A549 (cell line): ENCODE measurements around the gene TMEM91. TPM values are rescaled to one million over a fixed set of nuclear protein-coding genes. Genes with fewer than 3 reads are reported as not detected.
A peak's percentile ranks its signal among the peaks of the same experiment; 100 is the strongest.

Source experiments
- ATAC-seq, 2 experiments: fragments of 200-7000 bp in 1 of 2; fragments of >200 bp in 1 of 2; cut with Nextera tagmentation in 1 of 2; cut with Tn5 transposase in 1 of 2; 3 replicates each; pipeline versions ENCODE4 v1.8.0 to v1.9.1; 2018 to 2020; ENCODE audit warnings: mild to moderate bottlenecking in 1 of 2, moderate library complexity in 1 of 2
- CTCF ChIA-PET: fragments of 300-600 bp; sonication (Branson Sonifier 250); formaldehyde crosslinking; extraction: SDS; loops from one replicate; lab custom pipeline; 2021; ENCODE audit warnings: antibody characterized with exemption, inconsistent platforms; lab: Yijun Ruan, JAX
- POLR2A ChIA-PET: fragments of 350-600 bp; formaldehyde crosslinking; extraction: SDS; loops from one replicate; lab custom pipeline; 2021; ENCODE audit warnings: antibody characterized with exemption, inconsistent platforms; lab: Yijun Ruan, JAX
- DNase-seq, 2 experiments: peaks; one replicate each; pipeline versions ENCODE4 v3.0.0 to v3.0.0-alpha.2; 2011 to 2016; ENCODE audit warnings: low read depth in 1 of 2, low spot score in 1 of 2
- FAIRE-seq: peaks from 2 replicates; lab custom pipeline; 2011; peaks lifted over from hg19 to GRCh38; lab: Jason Lieb, UNC
- H3K27ac ChIP-seq, 2 experiments: fragments of >200 bp; sonication (Bioruptor Twin); formaldehyde crosslinking; 3 replicates each; pipeline ENCODE4 v1.5.1; 2016 to 2017
- H3K4me1 ChIP-seq: fragments of >200 bp; sonication (Bioruptor Twin); formaldehyde crosslinking; 3 replicates; pipeline ENCODE4 v1.6.1; 2016
- H3K4me2 ChIP-seq: fragments of >200 bp; sonication (Bioruptor Twin); formaldehyde crosslinking; 3 replicates; pipeline ENCODE4 v1.6.1; 2016
- H3K4me3 ChIP-seq: fragments of >200 bp; sonication (Bioruptor Twin); formaldehyde crosslinking; 3 replicates; pipeline ENCODE4 v1.5.1; 2016
- H3K9me3 ChIP-seq: fragments of >200 bp; sonication (Bioruptor Twin); formaldehyde crosslinking; 3 replicates; pipeline ENCODE4 v1.6.1; 2016
- BCL3 ChIP-seq: fragments of >200 bp; sonication (Bioruptor Twin); formaldehyde crosslinking; IDR thresholded peaks from 3 replicates; pipeline ENCODE4 v1.6.1; 2016
- CHD4 ChIP-seq: fragments of 200-600 bp; sonication (generic); IDR thresholded peaks from 2 replicates; pipeline ENCODE4 v1.6.1; 2016; ENCODE audit warnings: antibody characterized with exemption, mild to moderate bottlenecking, borderline replicate concordance
- CTCF ChIP-seq: fragments of >200 bp; sonication (Bioruptor Twin); formaldehyde crosslinking; IDR thresholded peaks from 3 replicates; pipeline ENCODE4 v1.5.1; 2016
- E2F6 ChIP-seq: IDR thresholded peaks from 2 replicates; pipeline ENCODE4 v1.6.1; 2012; ENCODE audit warnings: low read depth, borderline replicate concordance
- EHF ChIP-seq: fragments of 250-450 bp; sonication (Bioruptor Pico); IDR thresholded peaks from 2 replicates; pipeline ENCODE4 v1.5.0; 2020; ENCODE audit warnings: mild to moderate bottlenecking
- EP300 ChIP-seq, 2 experiments: fragments of >200 bp; sonication (Bioruptor Twin); formaldehyde crosslinking; IDR thresholded peaks; 2 replicates in 1 of 2; 3 replicates in 1 of 2; pipeline ENCODE4 v1.6.1; 2016 to 2017
- FOSB ChIP-seq: fragments of 250-450 bp; sonication (Bioruptor Pico); IDR thresholded peaks from 2 replicates; pipeline ENCODE4 v1.5.0; 2020; ENCODE audit warnings: mild to moderate bottlenecking, moderate library complexity
- FOSL2 ChIP-seq, 2 experiments: fragments of 450-650 bp in 1 of 2; fragments of >200 bp in 1 of 2; sonication (Bioruptor Twin) in 1 of 2; formaldehyde crosslinking; IDR thresholded peaks; 2 replicates each; pipeline versions ENCODE4 v1.5.0 to v1.6.1; 2016 to 2020; ENCODE audit warnings: mild to moderate bottlenecking in 1 of 2, moderate library complexity in 1 of 2
- FOXS1 ChIP-seq: fragments of 250-450 bp; sonication (Bioruptor Pico); IDR thresholded peaks from 2 replicates; pipeline ENCODE4 v1.5.0; 2020; ENCODE audit warnings: mild to moderate bottlenecking, moderate library complexity
- GATA3 ChIP-seq: IDR thresholded peaks from 2 replicates; pipeline ENCODE4 v1.6.1; 2012; ENCODE audit warnings: borderline replicate concordance
- HEYL ChIP-seq: fragments of 250-450 bp; sonication (Bioruptor Pico); IDR thresholded peaks from 2 replicates; pipeline ENCODE4 v1.8.0; 2021; ENCODE audit warnings: mild to moderate bottlenecking, moderate library complexity
- HOXB5 ChIP-seq: fragments of 250-450 bp; sonication (Bioruptor Pico); IDR thresholded peaks from 2 replicates; pipeline ENCODE4 v1.5.0; 2020; ENCODE audit warnings: mild to moderate bottlenecking, moderate library complexity
- JUN ChIP-seq, 2 experiments: fragments of >200 bp; sonication (Bioruptor Twin); formaldehyde crosslinking; IDR thresholded peaks; 2 replicates in 1 of 2; 3 replicates in 1 of 2; pipeline ENCODE4 v1.6.1; 2016 to 2017
- KDM1A ChIP-seq: fragments of 200-600 bp; sonication (generic); IDR thresholded peaks from 2 replicates; pipeline ENCODE4 v1.6.1; 2016; ENCODE audit warnings: low read depth, mild to moderate bottlenecking
- MYC ChIP-seq: IDR thresholded peaks from 2 replicates; pipeline ENCODE4 v1.6.1; 2012; ENCODE audit warnings: mild to moderate bottlenecking, inconsistent platforms, low read length, improper control_type of control experiment, borderline replicate concordance
- POLR2AphosphoS2 ChIP-seq: conservative IDR thresholded peaks from 2 replicates; pipeline ENCODE4 v1.6.1; 2012; ENCODE audit warnings: low read length, improper control_type of control experiment, inconsistent platforms
- RFX5 ChIP-seq: fragments of 450-650 bp; IDR thresholded peaks from 2 replicates; pipeline ENCODE4 v1.7.1; 2014; ENCODE audit warnings: antibody characterized with exemption, mild to moderate bottlenecking, moderate library complexity
- ZFP36 ChIP-seq: fragments of 450-650 bp; IDR thresholded peaks from 2 replicates; pipeline ENCODE4 v1.6.1; 2014; ENCODE audit warnings: borderline replicate concordance; ENCODE audit not compliant: partially characterized antibody
- WGBS: methylation state at CpG from one replicate; pipeline ENCODE4 v1.1.6; 2017; ENCODE audit errors: missing lambda C conversion rate; 5-methylcytosine and 5-hydroxymethylcytosine counted together
- polyA plus RNA-seq, 4 experiments: library from polyadenylated mRNA; depleted of rRNA in 3 of 4; stranded (reverse); fragments of >200 nt; fragmentation: RNase III in 1 of 4; extraction: RNeasy Plus Mini Kit Qiagen cat#74134 plus additional on column Dnase treatment in 1 of 4; gene quantifications; 2 replicates in 3 of 4; 3 replicates in 1 of 4; pipeline ENCODE4 v1.2.3, GENCODE V29; 2011 to 2017
- TF ChIP-seq, protein P1 (sequence below): fragments of 250-450 bp; sonication (Bioruptor Pico); IDR thresholded peaks from 2 replicates; pipeline ENCODE4 v1.5.0; 2020; ENCODE audit warnings: low read depth, mild to moderate bottlenecking, moderate library complexity
- TF ChIP-seq, protein P2 (sequence below): fragments of >200 bp; sonication (Bioruptor Twin); formaldehyde crosslinking; IDR thresholded peaks from 2 replicates; pipeline ENCODE4 v1.6.1; 2016

The TMEM91 gene
- polyA plus RNA-seq, 2 of the 4 experiments (the other 2 are of a cell fraction) = 4.0 to 5.2 TPM

- CTCF ChIA-PET = interaction anchor here (0.9 to 4.2 kb wide), 11 partner anchors 11 to 188 kb away, joined by 3 to 27 read pairs (median 4); partner anchors contain the start of gene TGFB1
- ATAC-seq = peak; percentile 55 to 58; a peak in 5 of 6 replicates
- POLR2A ChIA-PET = interaction anchor here (0.5 to 2.9 kb wide), 4 partner anchors 10 to 84 kb away, joined by 3 to 20 read pairs (median 8); partner anchors contain the start of genes B9D2 and DMAC2
- H3K4me3 ChIP-seq = no peak overlapping the region
- no peaks in the 10 kb centered on the region for H3K9me3 ChIP-seq
- WGBS = 45% methylated on average over 4 of the region's 4 CpGs
- peaks cover 12% of the 10 kb centered on the region for H3K4me1 ChIP-seq
- TF ChIP-seq CTCF = no peak
- no peak for TF ChIP-seq FOSB (CRISPR knock-in tag)
- TF ChIP-seq, protein P1, sequence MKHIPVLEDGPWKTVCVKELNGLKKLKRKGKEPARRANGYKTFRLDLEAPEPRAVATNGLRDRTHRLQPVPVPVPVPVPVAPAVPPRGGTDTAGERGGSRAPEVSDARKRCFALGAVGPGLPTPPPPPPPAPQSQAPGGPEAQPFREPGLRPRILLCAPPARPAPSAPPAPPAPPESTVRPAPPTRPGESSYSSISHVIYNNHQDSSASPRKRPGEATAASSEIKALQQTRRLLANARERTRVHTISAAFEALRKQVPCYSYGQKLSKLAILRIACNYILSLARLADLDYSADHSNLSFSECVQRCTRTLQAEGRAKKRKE (CRISPR knock-in tag) = no peak
- no peak for TF ChIP-seq FOSL2 (IDR thresholded peaks at IDR 0.05)
- TF ChIP-seq FOSL2 (CRISPR knock-in tag; IDR thresholded peaks at IDR 0.05) = peak; percentile 40
- TF ChIP-seq POLR2AphosphoS2 = no peak
- no peak for TF ChIP-seq EP300 (IDR thresholded peaks at IDR 0.05)
- H3K4me2 ChIP-seq = peak overlapping the region; percentile 21; the same call in 2 of the 3 replicates
- peak; percentile 95 for FAIRE-seq
- H3K27ac ChIP-seq = no peak overlapping the region
- peak; percentile 55 to 60 for DNase-seq
These were observed 33.0 kb downstream of the TMEM91 start for GRCh38 chr19:41409288-41409687.

DNA sequence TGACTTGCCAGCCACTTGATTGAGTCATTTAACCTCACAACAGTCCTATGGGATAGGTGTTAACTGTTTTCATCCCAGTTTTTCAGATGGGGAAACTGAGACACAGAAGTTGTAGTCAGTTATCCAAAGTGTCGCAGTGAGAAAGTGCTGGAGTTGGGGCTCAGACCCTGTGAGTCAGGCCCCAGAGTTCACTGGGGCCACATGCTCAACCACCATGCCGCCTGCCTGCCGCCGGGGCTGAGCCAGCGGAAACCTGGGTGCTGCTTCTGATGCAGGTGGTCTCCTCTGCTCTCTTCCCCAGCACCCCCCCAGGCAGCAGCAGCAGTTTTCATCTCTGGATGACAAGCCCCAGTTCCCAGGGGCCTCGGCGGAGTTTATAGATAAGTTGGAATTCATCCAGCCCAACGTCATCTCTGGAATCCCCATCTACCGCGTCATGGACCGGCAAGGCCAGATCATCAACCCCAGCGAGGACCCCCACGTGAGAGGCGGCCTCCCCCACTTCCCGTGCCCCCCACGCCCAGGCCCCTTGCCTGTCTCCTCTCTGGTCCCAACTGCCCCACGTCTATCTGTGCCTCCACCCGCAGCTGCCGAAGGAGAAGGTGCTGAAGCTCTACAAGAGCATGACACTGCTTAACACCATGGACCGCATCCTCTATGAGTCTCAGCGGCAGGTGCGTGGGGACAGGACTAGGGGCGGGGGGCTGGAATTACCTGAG is 34.2 kb downstream of the TMEM91 start:
- no peak for TF ChIP-seq RFX5
- TF ChIP-seq HEYL = no peak
- no peak for TF ChIP-seq KDM1A
- TF ChIP-seq, protein P2, sequence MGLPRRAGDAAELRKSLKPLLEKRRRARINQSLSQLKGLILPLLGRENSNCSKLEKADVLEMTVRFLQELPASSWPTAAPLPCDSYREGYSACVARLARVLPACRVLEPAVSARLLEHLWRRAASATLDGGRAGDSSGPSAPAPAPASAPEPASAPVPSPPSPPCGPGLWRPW = no peak
- TF ChIP-seq E2F6 = no peak
- TF ChIP-seq GATA3 = no peak
- no peak for TF ChIP-seq MYC
- no peak for TF ChIP-seq ZFP36
- no peak for TF ChIP-seq CHD4
- no peak for TF ChIP-seq JUN (IDR thresholded peaks at IDR 0.05)
- no peak for TF ChIP-seq FOXS1 (CRISPR knock-in tag)
- TF ChIP-seq HOXB5 (CRISPR knock-in tag) = no peak
- no peak for TF ChIP-seq BCL3
- no peak for TF ChIP-seq EHF (CRISPR knock-in tag)
- no peak overlapping the region for H3K4me2 ChIP-seq
- ChIA-PET POLR2A (interaction anchor here (0.6 to 2.9 kb wide), 3 partner anchors 29 to 54 kb away, joined by 3 to 20 read pairs (median 10); partner anchors contain the start of genes B9D2 and DMAC2), CTCF (interaction anchor here (0.7 to 4.2 kb wide), 9 partner anchors 12 to 187 kb away, joined by 3 to 27 read pairs (median 4); partner anchors contain the start of gene TGFB1)
- WGBS = 89% methylated on average over 23 of the region's 23 CpGs
- DNase-seq (no peak), FAIRE-seq (no peak), ATAC-seq (no peak)
- no peaks in the 10 kb centered on the region for H3K9me3 ChIP-seq
- no peak overlapping the region for H3K4me3 ChIP-seq
- no peak overlapping the region for H3K27ac ChIP-seq
- peaks cover 12% of the 10 kb centered on the region for H3K4me1 ChIP-seq
